CD4-positive, alpha-beta T cell treated with Interleukin-15 for 1 hour (primary cell): ENCODE measurements around the gene SLC12A6.
A peak's percentile ranks its signal among the peaks of the same experiment; 100 is the strongest.
"Not testable (repeated sequence)": the region's sequence is repeated elsewhere in the genome, so short reads cannot be mapped to it uniquely, and the experiment has no call there.

Source experiments
- DNase-seq: peaks from one replicate; pipeline ENCODE4 v3.0.0-alpha.2; 2020

SLC12A6 gene

GRCh38 chr15:34355241-34355640 lies 17.7 kb upstream of the SLC12A6 start:
- DNase-seq, result no peak

- no peak for DNase-seq
These were observed 16.7 kb upstream of the SLC12A6 start for GRCh38 chr15:34354286-34354685.

- no peak for DNase-seq
These were observed 16.0 kb upstream of the SLC12A6 start for GRCh38 chr15:34353627-34354026.

GRCh38 chr15:34352996-34353395 lies 15.4 kb upstream of the SLC12A6 start:
- not testable (repeated sequence) for DNase-seq

GRCh38 chr15:34349769-34350168 lies 12.2 kb upstream of the SLC12A6 start:
- DNase-seq, result no peak

- no peak for DNase-seq
These were observed 11.2 kb upstream of the SLC12A6 start for GRCh38 chr15:34348735-34349300.

GRCh38 chr15:34347951-34348638 lies 10.5 kb upstream of the SLC12A6 start:
- no peak for DNase-seq

GRCh38 chr15:34342737-34343575 lies 5.4 kb upstream of the SLC12A6 start, which contains the start of the genes NOP10 and NUTM1:
NOP10 (minus strand) TSS chr15:34343136; CDS start chr15:34343073, 63 bp downstream.
NUTM1 (plus strand) TSS chr15:34343315; CDS start chr15:34343697, 382 bp downstream.
- peak; percentile 91 for DNase-seq

GRCh38 chr15:34342213-34342736 lies 4.7 kb upstream of the SLC12A6 start:
- not testable (repeated sequence) for DNase-seq

- no peak for DNase-seq
These were observed 4.0 kb upstream of the SLC12A6 start for GRCh38 chr15:34341381-34342212.

- DNase-seq, result no peak
These were observed 2.4 kb upstream of the SLC12A6 start for GRCh38 chr15:34339946-34340345.

- no peak for DNase-seq
These were observed 766 bp upstream of the SLC12A6 start for GRCh38 chr15:34338347-34338746.

GRCh38 chr15:34336991-34337556 lies 507 bp downstream of the SLC12A6 start:
- DNase-seq, result peak; percentile 30

- DNase-seq, result peak; percentile 30
These were observed 1.2 kb downstream of the SLC12A6 start for GRCh38 chr15:34336231-34336990.

GRCh38 chr15:34335176-34336032 lies 2.2 kb downstream of the SLC12A6 start:
- no peak for DNase-seq

- no peak for DNase-seq
These were observed 2.9 kb downstream of the SLC12A6 start for GRCh38 chr15:34334672-34335071.

GRCh38 chr15:34332553-34333120 lies 4.9 kb downstream of the SLC12A6 start:
- DNase-seq, result no peak

GRCh38 chr15:34331809-34332208 lies 5.8 kb downstream of the SLC12A6 start:
- DNase-seq, result no peak

GRCh38 chr15:34330279-34330678 lies 7.3 kb downstream of the SLC12A6 start:
- DNase-seq, result no peak

- DNase-seq, result no peak
These were observed 8.6 kb downstream of the SLC12A6 start for GRCh38 chr15:34329006-34329405.
